T-cell (primary cell): Measurements from ENCODE around the gene KCNMA1. TPM values are rescaled to one million over a fixed set of nuclear protein-coding genes. Genes with fewer than 3 reads are reported as not detected.
"Not testable (repeated sequence)": the region's sequence is repeated elsewhere in the genome, so short reads cannot be mapped to it uniquely, and the experiment has no call there.

Source experiments
- ATAC-seq, 4 experiments: fragments of 200-7000 bp in 3 of 4; fragments of 150-1000 bp in 1 of 4; cut with Tn5 transposase; replicated peaks in 1 of 4; 1 replicate in 3 of 4; 2 replicates in 1 of 4; pipeline ENCODE4 v1.10.0; 2021; ENCODE audit warnings: moderate library complexity in 3 of 4, mild to moderate bottlenecking in 2 of 4, moderate number of reproducible peaks in 1 of 4
- CTCF ChIA-PET, 2 donors: fragments of 300-600 bp; sonication (Branson Sonifier 250); formaldehyde crosslinking; loops; one replicate each; lab custom pipeline; 2022; ENCODE audit warnings: antibody characterized with exemption in 2 of 2; lab: Charles Lee
- POLR2A ChIA-PET, 2 donors: fragments of 300-600 bp; sonication (Branson Sonifier 250); formaldehyde crosslinking; loops; one replicate each; lab custom pipeline; 2022; ENCODE audit warnings: antibody characterized with exemption in 2 of 2; lab: Charles Lee
- DNase-seq, 35 experiments: peaks; one replicate each; pipeline versions ENCODE4 v3.0.0 to v3.0.0-alpha.2; 2013 to 2023
- H3K27ac ChIP-seq: one replicate; pipeline ENCODE4 v1.5.1; 2013; ENCODE audit warnings: low read length
- H3K27me3 ChIP-seq, 2 experiments: replicated peaks in 1 of 2; 1 replicate in 1 of 2; 2 replicates in 1 of 2; pipeline versions ENCODE4 v1.6.1 to v1.7.0; 2013; ENCODE audit warnings: low read length in 1 of 2, mixed read lengths in 1 of 2; ENCODE audit not compliant: control insufficient read depth in 2 of 2, insufficient read depth in 2 of 2; ENCODE audit errors: extremely low read depth in 1 of 2
- H3K36me3 ChIP-seq, 2 donors: 1 replicate in 1 of 2; 2 replicates in 1 of 2; pipeline versions ENCODE4 v1.6.1 to v1.7.0; 2013; ENCODE audit warnings: low read length in 1 of 2; ENCODE audit not compliant: control insufficient read depth in 2 of 2, insufficient read depth in 1 of 2; ENCODE audit errors: extremely low read depth in 1 of 2
- H3K4me1 ChIP-seq, 2 experiments: 1 replicate in 1 of 2; 2 replicates in 1 of 2; pipeline versions ENCODE4 v1.6.1 to v1.7.0; 2013; ENCODE audit warnings: low read length in 2 of 2, mixed read lengths in 1 of 2; ENCODE audit not compliant: insufficient read depth in 2 of 2, control insufficient read depth in 1 of 2; ENCODE audit errors: extremely low read depth in 1 of 2
- H3K4me3 ChIP-seq, 2 donors: 1 replicate in 1 of 2; 2 replicates in 1 of 2; pipeline versions ENCODE4 v1.5.1 to v1.7.0; 2013; ENCODE audit warnings: mild to moderate bottlenecking in 2 of 2, low read length in 1 of 2, moderate library complexity in 1 of 2; ENCODE audit not compliant: control insufficient read depth in 1 of 2; ENCODE audit errors: extremely low read depth in 1 of 2
- H3K9me3 ChIP-seq: 2 replicates; pipeline ENCODE4 v1.7.0; 2013
- H3K27ac Mint-ChIP-seq, 2 donors: one replicate each; pipeline ENCODE4 v1.8.0; 2020 to 2021; ENCODE audit warnings: mild to moderate bottlenecking in 2 of 2, mixed read lengths in 2 of 2
- H3K27me3 Mint-ChIP-seq, 2 donors: one replicate each; pipeline ENCODE4 v1.8.0; 2021 to 2022; ENCODE audit warnings: mixed read lengths in 2 of 2
- H3K36me3 Mint-ChIP-seq: one replicate; pipeline ENCODE4 v1.8.0; 2021; ENCODE audit warnings: mixed read lengths
- H3K4me1 Mint-ChIP-seq, 3 donors: one replicate each; pipeline ENCODE4 v1.8.0; 2020 to 2022; ENCODE audit warnings: mixed read lengths in 3 of 3, mild to moderate bottlenecking in 1 of 3
- H3K4me3 Mint-ChIP-seq, 3 donors: one replicate each; pipeline ENCODE4 v1.8.0; 2020 to 2022; ENCODE audit warnings: mild to moderate bottlenecking in 3 of 3, mixed read lengths in 3 of 3, moderate library complexity in 3 of 3
- H3K9me3 Mint-ChIP-seq, 3 donors: one replicate each; pipeline ENCODE4 v1.8.0; 2020 to 2022; ENCODE audit warnings: mixed read lengths in 3 of 3
- WGBS: methylation state at CpG from one replicate; pipeline ENCODE4 v1.1.5; 2013; ENCODE audit warnings: missing lambda C conversion rate; ENCODE audit not compliant: insufficient coverage; 5-methylcytosine and 5-hydroxymethylcytosine counted together
- total RNA-seq, 35 experiments: library from RNA in 6 of 35; stranded (reverse) in 6 of 35; fragments of 120-200 nt in 1 of 35; gene quantifications; one replicate each; pipeline versions ENCODE4 v1.2.1 to v1.2.4 and lab custom pipeline; 2013 to 2026

KCNMA1 gene
- total RNA-seq, 5 donors from 2014 or later (not counting 1 experiment from before 2014, with no cell fraction given), result 0.14 to 1.6 (median 0.60) TPM

- ATAC-seq (no peak), DNase-seq (no peak)
- Mint-ChIP-seq H3K4me1 (no peaks in the 10 kb centered on the region), H3K27ac (no peak overlapping the region), H3K27me3 (peaks cover 0 to 9% of the 10 kb centered on the region in 2 donors), H3K4me3 (no peak overlapping the region), H3K36me3 (no peaks in the 10 kb centered on the region), H3K9me3 (no peaks in the 10 kb centered on the region)
- no peaks in the 10 kb centered on the region for H3K4me1 ChIP-seq
- CTCF ChIA-PET, result no interaction called here
- no peaks in the 10 kb centered on the region for H3K36me3 ChIP-seq
- no peaks in the 10 kb centered on the region for H3K9me3 ChIP-seq
- no peak overlapping the region for H3K4me3 ChIP-seq
- H3K27ac ChIP-seq, result no peak overlapping the region
- WGBS, result 47% methylated on average over 3 of the region's 5 CpGs
- H3K27me3 ChIP-seq, result peaks cover 0 to 9% of the 10 kb centered on the region in 2 experiments
- POLR2A ChIA-PET, result no interaction called here
These were observed 44.5 kb downstream of the KCNMA1 start for GRCh38 chr10:77592946-77593636.

GRCh38 chr10:77592510-77592909, 45.1 kb downstream of the KCNMA1 start:
- Histone ChIP-seq H3K9me3 (no peaks in the 10 kb centered on the region), H3K4me3 (no peak overlapping the region), H3K27me3 (peaks cover 0 to 9% of the 10 kb centered on the region in 2 experiments), H3K36me3 (no peaks in the 10 kb centered on the region), H3K27ac (no peak overlapping the region), H3K4me1 (no peaks in the 10 kb centered on the region)
- ATAC-seq (no peak), DNase-seq (no peak)
- peaks cover 0 to 9% of the 10 kb centered on the region in 2 donors for H3K27me3 Mint-ChIP-seq
- ChIA-PET CTCF (no interaction called here), POLR2A (no interaction called here)
- WGBS, result 51% methylated on average over 3 of the region's 4 CpGs
- no peaks in the 10 kb centered on the region for H3K9me3 Mint-ChIP-seq
- H3K36me3 Mint-ChIP-seq, result no peaks in the 10 kb centered on the region
- H3K27ac Mint-ChIP-seq, result no peak overlapping the region
- no peak overlapping the region for H3K4me3 Mint-ChIP-seq
- no peaks in the 10 kb centered on the region for H3K4me1 Mint-ChIP-seq

GRCh38 chr10:77591238-77591880, 46.2 kb downstream of the KCNMA1 start:
- H3K4me3 ChIP-seq, result no peak overlapping the region
- DNase-seq (no peak), ATAC-seq (no peak)
- Mint-ChIP-seq H3K36me3 (no peaks in the 10 kb centered on the region), H3K4me1 (no peaks in the 10 kb centered on the region), H3K9me3 (no peaks in the 10 kb centered on the region), H3K27ac (no peak overlapping the region), H3K27me3 (peaks cover 0 to 12% of the 10 kb centered on the region in 2 donors), H3K4me3 (no peak overlapping the region)
- no peaks in the 10 kb centered on the region for H3K36me3 ChIP-seq
- ChIA-PET POLR2A (no interaction called here), CTCF (no interaction called here)
- H3K27ac ChIP-seq, result no peak overlapping the region
- no peaks in the 10 kb centered on the region for H3K4me1 ChIP-seq
- H3K9me3 ChIP-seq, result no peaks in the 10 kb centered on the region
- 67% methylated on average over 1 of the region's 3 CpGs for WGBS
- peaks cover 0 to 9% of the 10 kb centered on the region in 2 experiments for H3K27me3 ChIP-seq

GRCh38 chr10:77590344-77591237, 47.0 kb downstream of the KCNMA1 start:
- Mint-ChIP-seq H3K36me3 (no peaks in the 10 kb centered on the region), H3K4me1 (no peaks in the 10 kb centered on the region), H3K27me3 (peaks cover 0 to 12% of the 10 kb centered on the region in 2 donors), H3K4me3 (no peak overlapping the region), H3K9me3 (no peaks in the 10 kb centered on the region), H3K27ac (no peak overlapping the region)
- H3K36me3 ChIP-seq, result no peaks in the 10 kb centered on the region
- H3K4me1 ChIP-seq, result no peaks in the 10 kb centered on the region
- no peak overlapping the region for H3K27ac ChIP-seq
- ATAC-seq (no peak), DNase-seq (no peak)
- no peaks in the 10 kb centered on the region for H3K9me3 ChIP-seq
- ChIA-PET CTCF (no interaction called here), POLR2A (no interaction called here)
- 88% methylated on average over 28 of the region's 32 CpGs for WGBS
- no peak overlapping the region for H3K4me3 ChIP-seq
- peaks cover 0 to 8% of the 10 kb centered on the region in 2 experiments for H3K27me3 ChIP-seq

- H3K27me3 Mint-ChIP-seq, result peaks cover 0 to 15% of the 10 kb centered on the region in 2 donors
- H3K4me3 ChIP-seq, ATAC-seq, H3K4me1 ChIP-seq, H3K9me3 Mint-ChIP-seq, H3K27me3 ChIP-seq, H3K4me3 Mint-ChIP-seq, H3K9me3 ChIP-seq, DNase-seq, H3K4me1 Mint-ChIP-seq, H3K27ac Mint-ChIP-seq, H3K27ac ChIP-seq, POLR2A ChIA-PET, H3K36me3 ChIP-seq, H3K36me3 Mint-ChIP-seq, CTCF ChIA-PET: not testable (repeated sequence)
- 84% methylated on average over 5 of the region's 8 CpGs for WGBS
These were observed 47.9 kb downstream of the KCNMA1 start for GRCh38 chr10:77589703-77590102.

- ChIA-PET CTCF (no interaction called here), POLR2A (no interaction called here)
- peaks cover 0 to 11% of the 10 kb centered on the region in 2 experiments for H3K27me3 ChIP-seq
- Mint-ChIP-seq H3K9me3 (no peaks in the 10 kb centered on the region), H3K4me1 (no peaks in the 10 kb centered on the region), H3K36me3 (no peaks in the 10 kb centered on the region), H3K4me3 (no peak overlapping the region), H3K27ac (no peak overlapping the region), H3K27me3 (peaks cover 0 to 15% of the 10 kb centered on the region in 2 donors)
- ATAC-seq (no peak), DNase-seq (no peak)
- H3K36me3 ChIP-seq, result no peaks in the 10 kb centered on the region
- 68% methylated on average over 4 of the region's 7 CpGs for WGBS
- H3K4me3 ChIP-seq, result no peak overlapping the region
- no peaks in the 10 kb centered on the region for H3K4me1 ChIP-seq
- H3K9me3 ChIP-seq, result no peaks in the 10 kb centered on the region
- H3K27ac ChIP-seq, result no peak overlapping the region
These were observed 48.7 kb downstream of the KCNMA1 start for GRCh38 chr10:77588886-77589285.
